H1 (cell line): ENCODE results near the gene ITSN1. TPM values are rescaled to one million over a fixed set of nuclear protein-coding genes. Genes with fewer than 3 reads are reported as not detected.

ENCODE experiments used
- BRCA1 ChIP-seq: IDR thresholded peaks from 2 replicates; pipeline ENCODE4 v1.6.1; 2012; ENCODE audit warnings: low read depth, low read length, improper control_type of control experiment
- CHD7 ChIP-seq: fragments of 300-600 bp; sonication (generic); IDR thresholded peaks from 2 replicates; pipeline ENCODE4 v1.7.1; 2012; ENCODE audit warnings: low read length, moderate library complexity, mild to moderate bottlenecking, inconsistent platforms; ENCODE audit not compliant: insufficient replicate concordance
- polyA plus RNA-seq, 7 experiments: library from polyadenylated mRNA; depleted of rRNA in 3 of 7; stranded (reverse) in 5 of 7; unstranded in 2 of 7; fragments of >200 nt in 5 of 7; fragments of 200-250 nt in 2 of 7; gene quantifications; 1 replicate in 5 of 7; 2 replicates in 1 of 7; 4 replicates in 1 of 7; pipeline versions ENCODE4 v1.2.1 to v1.2.3, GENCODE V29; 2011 to 2013; ENCODE audit warnings: missing spikeins in 2 of 7, mixed read lengths in 2 of 7
- total RNA-seq: library from RNA; stranded (reverse); fragmentation: NEBNext Ultra II Directional; extraction: Animal tissue kit (Norgen Biotek cat#: 25700); gene quantifications from 2 replicates; pipeline ENCODE4 v1.2.1, GENCODE V29; 2021

The ITSN1 gene
- total and polyA plus RNA-seq, 2 of the 8 experiments (the other 6 are each of a cell fraction or from before 2014, with no cell fraction given): 60.8 to 78.1 TPM

GRCh38 chr21:33783187-33783979, 141.1 kb downstream of the ITSN1 start (continued):
- no peak for TF ChIP-seq CHD7
- no peak for TF ChIP-seq BRCA1
